Measurements from ENCODE around the gene NR1D1. TPM values are rescaled to one million over a fixed set of nuclear protein-coding genes. Genes with fewer than 3 reads are reported as not detected.
A peak's percentile ranks its signal among the peaks of the same experiment; 100 is the strongest.

The NR1D1 gene
- total RNA-seq, 1 donor from 2014 or later: 2.6 TPM

- Mint-ChIP-seq H3K27ac (ENCODE audit: unreplicated experiment) (no peak overlapping the region), H3K4me1 (ENCODE audit: unreplicated experiment) (peaks cover 70% of the 10 kb centered on the region), H3K27me3 (ENCODE audit: unreplicated experiment) (peaks cover 27% of the 10 kb centered on the region), H3K36me3 (ENCODE audit: low read depth, unreplicated experiment) (peaks cover 5% of the 10 kb centered on the region), H3K9me3 (ENCODE audit: unreplicated experiment) (no peaks in the 10 kb centered on the region), H3K4me3 (ENCODE audit: unreplicated experiment) (peak overlapping the region; percentile 15)
- DNase-seq (ENCODE audit: low spot score): no peak
- TF ChIP-seq CTCF (IDR thresholded peaks at IDR 0.05; ENCODE audit: unreplicated experiment): no peak
Observed at GRCh38 chr17:40103688-40104087, 3.3 kb upstream of the NR1D1 start.

- H3K27me3 Mint-ChIP-seq (ENCODE audit: unreplicated experiment): peaks cover 30% of the 10 kb centered on the region
- no peak for DNase-seq (ENCODE audit: low spot score)
- H3K4me3 Mint-ChIP-seq (ENCODE audit: unreplicated experiment): peak overlapping the region; percentile 15
Observed at GRCh38 chr17:40103071-40103661, 2.8 kb upstream of the NR1D1 start.

DNA sequence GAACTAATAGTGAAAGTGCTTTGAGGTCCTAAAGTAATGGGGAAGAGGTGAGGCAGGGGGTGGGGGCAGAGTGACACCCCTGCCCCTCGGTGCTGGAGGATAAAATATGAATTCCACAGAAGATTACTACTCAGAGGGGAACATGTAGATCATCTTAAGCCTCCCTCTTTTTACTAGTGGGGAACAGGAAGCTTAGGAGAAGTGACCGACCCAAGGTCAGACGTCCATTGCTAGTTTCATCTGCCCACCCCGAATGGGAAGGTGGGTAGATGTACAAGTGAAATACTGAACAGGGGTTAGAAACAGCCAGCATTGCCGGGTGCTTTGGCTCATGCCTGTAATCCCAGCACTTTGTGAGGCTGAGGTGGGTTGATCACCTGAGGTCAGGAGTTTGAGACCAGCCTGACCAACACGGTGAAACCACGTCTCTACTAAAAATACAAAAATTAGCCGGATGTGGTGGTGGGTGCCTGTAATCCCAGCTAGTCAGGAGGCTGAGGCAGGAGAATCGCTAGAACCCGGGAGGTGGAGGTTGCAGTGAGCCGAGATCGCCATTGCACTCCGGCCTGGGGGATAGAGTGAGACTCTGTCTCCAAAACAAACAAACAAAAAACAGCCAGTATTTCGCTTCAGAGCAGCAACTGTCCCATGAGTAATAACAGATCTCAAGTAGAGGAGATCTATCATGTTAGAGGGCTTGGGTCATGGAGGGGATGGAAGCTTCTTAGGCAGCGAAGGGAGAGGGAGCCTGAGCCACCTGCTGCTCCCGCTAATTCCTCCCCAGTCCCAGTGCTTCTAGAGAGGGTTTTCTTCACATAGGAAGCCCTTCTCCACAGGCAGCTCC is 1.2 kb upstream of the NR1D1 start:
- no peak for DNase-seq (ENCODE audit: low spot score)
- Mint-ChIP-seq H3K4me3 (ENCODE audit: unreplicated experiment) (peak overlapping the region; percentile 86), H3K27me3 (ENCODE audit: unreplicated experiment) (peaks cover 26% of the 10 kb centered on the region), H3K9me3 (ENCODE audit: unreplicated experiment) (no peaks in the 10 kb centered on the region), H3K4me1 (ENCODE audit: unreplicated experiment) (peaks cover 62% of the 10 kb centered on the region), H3K36me3 (ENCODE audit: low read depth, unreplicated experiment) (peaks cover 8% of the 10 kb centered on the region), H3K27ac (ENCODE audit: unreplicated experiment) (peak overlapping the region; percentile 30)
- no peak for TF ChIP-seq CTCF (IDR thresholded peaks at IDR 0.05; ENCODE audit: unreplicated experiment)

More at GRCh38 chr17:40103071-40103661, 2.8 kb upstream of the NR1D1 start:
- TF ChIP-seq CTCF (IDR thresholded peaks at IDR 0.05; ENCODE audit: unreplicated experiment): no peak
- H3K27ac Mint-ChIP-seq (ENCODE audit: unreplicated experiment): no peak overlapping the region
- no peaks in the 10 kb centered on the region for H3K9me3 Mint-ChIP-seq (ENCODE audit: unreplicated experiment)
- H3K36me3 Mint-ChIP-seq (ENCODE audit: low read depth, unreplicated experiment): peaks cover 8% of the 10 kb centered on the region
- H3K4me1 Mint-ChIP-seq (ENCODE audit: unreplicated experiment): peaks cover 72% of the 10 kb centered on the region

GRCh38 chr17:40100669-40101366 is 429 bp upstream of the NR1D1 start:
- H3K36me3 Mint-ChIP-seq (ENCODE audit: low read depth, unreplicated experiment): peaks cover 13% of the 10 kb centered on the region
- H3K27ac Mint-ChIP-seq (ENCODE audit: unreplicated experiment): peak overlapping the region; percentile 57
- DNase-seq (ENCODE audit: low spot score): peak; percentile 91
- TF ChIP-seq CTCF (IDR thresholded peaks at IDR 0.05; ENCODE audit: unreplicated experiment): no peak
- peaks cover 31% of the 10 kb centered on the region for H3K27me3 Mint-ChIP-seq (ENCODE audit: unreplicated experiment)
- H3K4me1 Mint-ChIP-seq (ENCODE audit: unreplicated experiment): peaks cover 60% of the 10 kb centered on the region
- H3K4me3 Mint-ChIP-seq (ENCODE audit: unreplicated experiment): peak overlapping the region; percentile 86
- H3K9me3 Mint-ChIP-seq (ENCODE audit: unreplicated experiment): no peaks in the 10 kb centered on the region
